Amniotic stem cell (primary cell): ENCODE measurements around the gene CSNK2A3.
A peak's percentile ranks its signal among the peaks of the same experiment; 100 is the strongest.
"Not testable (repeated sequence)": the region's sequence is repeated elsewhere in the genome, so short reads cannot be mapped to it uniquely, and the experiment has no call there.

Source experiments
- DNase-seq: peaks from one replicate; lab custom pipeline; 2025; lab: John Stamatoyannopoulos, UW

CSNK2A3 gene

GRCh38 chr11:11379661-11380060 lies 26.6 kb upstream of the CSNK2A3 start:
- no peak for DNase-seq

DNA sequence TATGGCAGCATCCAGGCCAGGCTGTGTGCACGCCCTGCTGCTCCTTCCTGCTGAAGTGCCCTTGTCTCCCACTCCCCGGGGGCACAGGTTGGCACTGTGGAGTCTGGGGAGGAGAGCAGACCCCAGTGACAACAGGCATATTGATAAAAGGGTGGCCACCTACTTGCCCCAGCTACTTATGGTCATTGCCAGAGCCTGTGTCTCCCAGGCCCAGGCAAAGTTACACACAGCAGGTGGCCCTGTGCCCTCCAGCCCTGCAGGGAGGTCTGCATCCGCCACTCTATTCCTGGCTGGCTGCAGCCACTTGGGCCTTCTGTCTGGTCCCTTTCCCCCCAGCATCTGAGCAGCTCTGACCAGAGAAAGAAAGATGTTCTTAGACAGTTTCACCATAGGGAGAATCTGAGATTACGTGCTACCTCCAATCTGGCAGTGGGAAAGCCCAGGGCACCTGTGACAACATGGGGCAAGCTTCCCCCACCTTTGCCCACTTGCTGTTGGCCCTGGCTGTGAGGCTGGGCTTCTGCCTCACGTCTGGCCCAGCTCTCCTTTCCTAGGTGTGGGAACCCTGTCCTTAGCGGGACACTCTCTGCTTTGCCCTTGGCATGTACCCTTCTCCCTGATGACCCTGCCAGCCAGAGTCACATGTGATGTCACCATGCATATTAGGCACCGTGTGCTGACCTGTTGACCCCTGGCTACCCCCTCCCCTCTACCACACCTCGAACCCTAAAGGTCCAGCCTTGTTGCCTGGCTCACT lies 25.3 kb upstream of the CSNK2A3 start:
- no peak for DNase-seq

DNA sequence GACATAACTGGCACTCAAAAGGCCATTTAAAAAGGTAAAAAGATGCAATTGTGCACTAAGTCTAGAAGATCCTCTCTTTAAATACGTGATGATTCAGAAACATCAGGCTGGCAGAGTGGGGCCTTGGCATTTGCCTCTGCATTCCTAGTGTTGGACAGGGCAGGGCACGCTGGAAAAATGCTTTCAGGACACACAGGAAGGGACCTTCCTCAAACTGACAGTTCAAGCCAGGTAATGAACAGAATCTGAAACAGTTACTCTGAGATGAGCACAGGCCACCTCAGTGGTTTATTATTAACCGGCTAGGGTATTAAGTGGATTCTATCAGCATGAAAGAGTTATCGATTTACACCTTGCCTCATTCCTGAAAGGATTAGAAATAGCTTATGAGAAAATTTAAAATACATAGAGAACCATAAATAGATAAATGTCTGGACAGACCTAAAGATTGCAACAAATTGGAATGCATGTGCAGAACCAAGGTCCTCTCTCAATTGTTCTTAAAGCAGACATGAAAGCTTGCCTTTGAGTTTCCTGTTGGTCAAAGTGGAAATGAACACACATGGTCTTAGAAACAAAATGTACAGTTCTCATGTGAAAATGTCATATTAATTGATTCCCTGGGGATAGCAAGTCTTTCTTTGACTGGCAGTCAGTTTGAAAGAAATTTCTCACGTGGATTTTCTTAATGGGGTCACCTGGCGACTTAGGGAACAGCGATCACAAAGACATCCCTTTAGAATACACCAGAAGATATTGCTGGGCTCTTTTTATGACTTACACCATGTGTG lies 21.5 kb upstream of the CSNK2A3 start:
- DNase-seq: no peak

- DNase-seq: no peak
Measured at GRCh38 chr11:11373934-11374333, 20.9 kb upstream of the CSNK2A3 start.

DNA sequence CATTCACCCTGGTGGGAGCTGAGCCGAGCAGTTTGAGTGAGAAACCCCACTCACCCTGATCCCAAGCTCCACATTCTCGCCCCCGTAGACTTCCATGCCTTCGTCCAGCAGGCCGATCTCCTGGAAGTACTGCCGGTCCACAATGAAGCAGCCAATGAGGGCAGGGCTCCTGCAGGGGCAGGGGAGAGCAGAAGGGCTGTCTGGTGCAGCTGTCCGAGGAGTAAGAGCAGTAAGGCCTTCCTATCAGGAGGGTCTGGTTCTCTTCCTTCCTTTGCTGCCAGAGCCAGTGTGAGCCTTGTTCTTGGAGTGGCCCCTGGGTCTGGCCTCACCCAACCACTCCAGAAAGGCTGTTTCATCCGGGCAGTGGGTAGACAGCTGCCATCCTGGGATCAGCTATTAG lies 19.4 kb upstream of the CSNK2A3 start:
- no peak for DNase-seq

DNA sequence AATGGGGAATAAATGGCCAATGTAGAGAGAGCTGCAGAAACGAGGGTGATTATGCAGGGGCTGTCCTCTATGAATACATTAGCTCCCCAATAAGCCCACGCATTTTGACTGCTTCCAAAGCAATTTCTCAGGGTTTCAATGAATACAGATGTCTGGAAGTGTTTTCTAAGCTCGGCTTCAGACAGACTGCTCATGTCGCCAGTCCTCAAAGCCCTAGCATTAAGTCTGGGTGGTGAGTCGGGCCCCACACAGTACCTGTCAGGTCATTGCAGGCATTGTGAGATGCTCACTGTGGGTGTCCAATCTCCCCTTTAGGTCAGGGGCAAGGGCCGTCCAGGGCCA lies 17.9 kb upstream of the CSNK2A3 start:
- no peak for DNase-seq

- no peak for DNase-seq
Measured at GRCh38 chr11:11370255-11370961, 17.4 kb upstream of the CSNK2A3 start.

GRCh38 chr11:11366793-11367192 lies 13.7 kb upstream of the CSNK2A3 start:
- DNase-seq: no peak

GRCh38 chr11:11363674-11364073 lies 10.6 kb upstream of the CSNK2A3 start:
- DNase-seq: no peak

- no peak for DNase-seq
Measured at GRCh38 chr11:11359611-11360010, 6.6 kb upstream of the CSNK2A3 start.

DNA sequence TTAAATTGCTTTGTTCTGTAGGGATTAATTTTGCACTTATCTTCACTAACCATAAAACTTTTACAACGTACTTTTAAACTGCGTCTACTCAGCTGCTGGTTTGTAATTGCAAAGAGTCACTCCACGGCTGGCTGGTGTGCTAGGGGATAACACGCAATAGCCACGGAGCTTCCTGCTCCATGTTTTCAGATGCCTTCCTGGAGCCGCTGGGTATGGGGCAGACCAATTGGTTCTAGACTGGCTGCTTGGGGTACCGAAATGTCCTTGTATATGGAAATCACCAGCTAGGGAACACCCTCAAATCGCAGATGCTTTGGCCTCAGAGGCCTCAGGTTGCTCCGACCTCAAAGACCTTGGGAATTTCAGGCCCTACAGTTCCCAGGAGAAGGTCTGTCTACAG lies 3.8 kb upstream of the CSNK2A3 start:
- DNase-seq: no peak

- DNase-seq: not testable (repeated sequence)
Measured at GRCh38 chr11:11351851-11352250, 1.2 kb downstream of the CSNK2A3 start.

DNA sequence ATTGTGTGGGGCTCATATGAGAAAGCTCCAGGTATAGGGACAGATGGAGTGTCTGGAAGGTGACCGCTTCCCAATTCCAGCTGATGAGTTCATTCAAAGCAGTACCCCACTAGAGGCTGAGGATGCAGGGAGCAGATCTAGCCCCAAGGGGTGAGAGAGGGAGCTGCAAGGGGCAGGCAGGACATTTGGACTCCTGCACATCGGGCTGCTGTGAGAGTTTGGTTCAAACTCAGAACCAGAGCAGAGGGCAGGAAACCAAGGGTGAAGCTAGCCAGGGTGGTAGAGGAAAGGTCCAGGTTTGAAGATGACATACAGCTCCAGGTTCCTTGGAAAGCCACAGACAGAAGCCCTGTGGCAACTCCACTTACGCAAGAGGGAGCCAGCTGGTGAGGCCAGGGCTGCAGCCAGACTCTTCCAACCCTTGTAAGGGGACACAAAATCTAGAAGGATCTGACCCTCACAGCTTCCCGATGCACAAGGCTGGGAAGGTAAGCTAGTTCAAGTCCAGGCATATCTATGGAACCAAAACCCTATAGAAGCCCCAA lies 1.9 kb downstream of the CSNK2A3 start:
- no peak for DNase-seq

- peak; percentile 1 for DNase-seq
Measured at GRCh38 chr11:11349870-11350337, 3.1 kb downstream of the CSNK2A3 start.

DNA sequence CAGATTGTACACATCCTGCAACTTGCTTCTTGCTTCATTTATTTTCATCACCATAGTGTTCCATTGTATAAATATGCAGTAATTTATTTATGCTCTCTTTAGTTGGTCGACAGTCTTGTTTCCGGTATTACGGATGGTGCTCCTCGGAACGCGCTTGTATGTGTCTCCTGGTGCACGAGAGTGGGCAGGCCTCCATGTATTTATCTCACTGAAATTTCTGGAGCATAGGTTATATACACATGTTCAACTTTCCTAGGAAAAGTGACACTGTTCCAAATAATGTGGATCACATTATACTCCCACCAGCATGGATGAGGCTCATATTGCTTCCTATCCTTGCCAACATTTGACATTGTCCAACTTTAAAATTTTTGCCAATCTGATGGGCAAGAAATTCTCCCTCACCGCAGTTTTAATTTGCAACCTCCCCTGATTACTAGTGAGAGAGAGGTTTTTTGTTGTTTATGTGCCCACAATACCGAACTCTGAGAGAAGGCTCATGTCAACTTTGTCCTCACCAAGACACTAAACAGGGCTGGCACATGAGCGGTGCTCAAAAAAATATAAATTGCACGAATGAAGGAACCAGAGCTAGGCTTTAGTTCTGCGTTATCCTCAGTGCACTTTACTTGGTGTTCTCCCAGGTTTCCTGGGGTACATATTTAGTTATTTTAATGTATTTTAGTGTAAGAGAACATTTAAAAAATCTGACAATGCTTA lies 3.8 kb downstream of the CSNK2A3 start:
- no peak for DNase-seq

DNA sequence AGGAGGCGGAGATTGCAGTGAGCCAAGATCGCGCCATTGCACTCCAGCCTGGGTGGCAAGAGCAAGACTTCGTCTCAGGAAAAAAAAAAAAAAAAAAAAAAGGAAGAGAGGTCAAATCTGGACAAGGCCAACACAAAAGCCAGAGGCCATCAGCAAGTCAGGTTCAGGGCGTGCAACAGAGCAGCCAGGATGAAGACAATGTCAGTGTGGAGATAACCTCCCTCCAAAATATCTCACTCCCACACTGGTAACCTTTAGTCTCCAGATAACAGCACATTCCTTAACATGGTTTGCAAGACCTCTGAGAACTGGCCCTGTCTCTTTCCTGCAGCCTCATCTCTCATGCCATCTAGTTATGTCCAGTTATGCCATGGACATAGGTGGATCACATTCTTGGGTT lies 4.7 kb downstream of the CSNK2A3 start:
- no peak for DNase-seq

- DNase-seq: no peak
Measured at GRCh38 chr11:11347592-11347991, 5.5 kb downstream of the CSNK2A3 start.

- no peak for DNase-seq
Measured at GRCh38 chr11:11346303-11346702, 6.7 kb downstream of the CSNK2A3 start.

- DNase-seq: no peak
Measured at GRCh38 chr11:11345099-11345498, 8.0 kb downstream of the CSNK2A3 start.

GRCh38 chr11:11344045-11344444 lies 9.0 kb downstream of the CSNK2A3 start:
- DNase-seq: no peak

- no peak for DNase-seq
Measured at GRCh38 chr11:11338304-11338703, 14.7 kb downstream of the CSNK2A3 start.

DNA sequence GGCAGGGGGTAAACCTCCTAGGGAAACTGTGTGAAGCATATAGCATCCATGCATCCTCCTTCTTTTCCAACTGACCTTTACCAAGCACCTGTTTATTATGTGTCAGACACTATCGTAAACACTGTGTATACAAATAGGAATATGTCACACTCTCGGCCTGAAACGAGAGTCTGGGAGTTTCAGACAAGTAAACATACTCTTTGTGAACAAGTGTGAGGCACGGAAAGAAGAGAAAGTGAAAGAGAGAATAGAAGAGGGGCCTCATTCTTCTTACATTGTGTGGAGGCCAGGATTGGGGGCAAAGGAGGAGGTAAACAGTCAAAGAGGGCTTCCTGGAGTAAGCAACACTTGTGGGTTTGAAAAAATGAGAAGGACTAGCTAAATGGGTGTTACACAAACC lies 16.4 kb downstream of the CSNK2A3 start:
- no peak for DNase-seq
